ENCODE data around the gene MLLT3.

MLLT3 gene

DNA sequence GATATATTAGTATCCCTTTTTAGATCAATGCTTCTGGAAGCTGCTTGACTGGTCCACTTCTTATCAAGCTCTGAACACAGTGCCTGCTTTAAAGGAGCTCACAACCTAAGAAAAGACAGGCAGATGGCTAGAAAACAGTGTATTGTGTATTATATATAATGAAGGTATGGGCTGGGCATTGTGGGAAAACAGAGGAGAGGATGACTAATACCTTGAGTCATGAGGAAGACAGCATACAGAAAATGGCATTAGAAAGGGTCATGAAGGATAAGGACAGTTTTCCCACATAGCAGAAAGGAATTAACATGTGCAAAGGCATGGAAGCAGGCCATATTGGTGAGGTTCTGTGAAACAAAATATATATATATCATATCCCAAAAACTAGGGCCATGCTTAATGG lies 309.6 kb downstream of the MLLT3 start:
- Histone ChIP-seq H3K27me3 (ENCODE audit: insufficient read depth, poor library complexity, severe bottlenecking) (no peaks in the 10 kb centered on the region), H3K9me3 (ENCODE audit: severe bottlenecking) (no peaks in the 10 kb centered on the region), H3K4me1 (ENCODE audit: insufficient read depth, poor library complexity, severe bottlenecking) (peaks cover 15% of the 10 kb centered on the region), H3K4me3 (ENCODE audit: severe bottlenecking) (no peak overlapping the region), H3K36me3 (ENCODE audit: low read depth) (no peaks in the 10 kb centered on the region), H3K27ac (ENCODE audit: poor library complexity, severe bottlenecking) (peak overlapping the region; percentile 15)
- peak; percentile 70; the same call in 2 of the 3 replicates for ATAC-seq (ENCODE audit: low read depth)
- DNase-seq (ENCODE audit: low spot score): no peak
- TF ChIP-seq, protein P1, sequence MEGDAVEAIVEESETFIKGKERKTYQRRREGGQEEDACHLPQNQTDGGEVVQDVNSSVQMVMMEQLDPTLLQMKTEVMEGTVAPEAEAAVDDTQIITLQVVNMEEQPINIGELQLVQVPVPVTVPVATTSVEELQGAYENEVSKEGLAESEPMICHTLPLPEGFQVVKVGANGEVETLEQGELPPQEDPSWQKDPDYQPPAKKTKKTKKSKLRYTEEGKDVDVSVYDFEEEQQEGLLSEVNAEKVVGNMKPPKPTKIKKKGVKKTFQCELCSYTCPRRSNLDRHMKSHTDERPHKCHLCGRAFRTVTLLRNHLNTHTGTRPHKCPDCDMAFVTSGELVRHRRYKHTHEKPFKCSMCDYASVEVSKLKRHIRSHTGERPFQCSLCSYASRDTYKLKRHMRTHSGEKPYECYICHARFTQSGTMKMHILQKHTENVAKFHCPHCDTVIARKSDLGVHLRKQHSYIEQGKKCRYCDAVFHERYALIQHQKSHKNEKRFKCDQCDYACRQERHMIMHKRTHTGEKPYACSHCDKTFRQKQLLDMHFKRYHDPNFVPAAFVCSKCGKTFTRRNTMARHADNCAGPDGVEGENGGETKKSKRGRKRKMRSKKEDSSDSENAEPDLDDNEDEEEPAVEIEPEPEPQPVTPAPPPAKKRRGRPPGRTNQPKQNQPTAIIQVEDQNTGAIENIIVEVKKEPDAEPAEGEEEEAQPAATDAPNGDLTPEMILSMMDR (IDR thresholded peaks at IDR 0.05; ENCODE audit: poor library complexity, severe bottlenecking): no peak

DNA sequence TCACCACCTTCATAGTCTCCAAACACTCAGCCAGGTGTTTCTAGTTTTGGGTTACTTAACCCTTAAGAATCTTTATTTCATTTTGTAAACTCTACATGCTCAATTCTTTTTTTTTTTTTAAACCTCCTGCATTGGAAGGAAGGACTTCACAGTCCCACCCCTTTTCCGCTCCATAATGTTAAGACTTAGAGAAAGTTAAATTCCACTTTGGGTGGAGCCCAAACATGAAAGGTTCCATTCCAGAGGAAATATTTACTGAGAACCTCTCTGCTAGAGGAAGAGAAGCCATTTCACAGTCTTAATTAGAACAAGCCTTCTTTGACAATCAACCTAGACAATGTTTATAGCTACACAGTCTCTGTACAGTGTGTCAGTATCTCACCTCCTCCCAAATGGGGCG lies 312.3 kb downstream of the MLLT3 start:
- no peak overlapping the region for H3K4me3 ChIP-seq (ENCODE audit: severe bottlenecking)
- peaks cover 7% of the 10 kb centered on the region for H3K4me1 ChIP-seq (ENCODE audit: insufficient read depth, poor library complexity, severe bottlenecking)
- TF ChIP-seq, protein P1 (IDR thresholded peaks at IDR 0.05; ENCODE audit: poor library complexity, severe bottlenecking): no peak
- no peak for ATAC-seq (ENCODE audit: low read depth)
- H3K9me3 ChIP-seq (ENCODE audit: severe bottlenecking): no peaks in the 10 kb centered on the region
- H3K27me3 ChIP-seq (ENCODE audit: insufficient read depth, poor library complexity, severe bottlenecking): no peaks in the 10 kb centered on the region
- DNase-seq (ENCODE audit: low spot score): no peak
- H3K36me3 ChIP-seq (ENCODE audit: low read depth): no peaks in the 10 kb centered on the region
- H3K27ac ChIP-seq (ENCODE audit: poor library complexity, severe bottlenecking): no peak overlapping the region

DNA sequence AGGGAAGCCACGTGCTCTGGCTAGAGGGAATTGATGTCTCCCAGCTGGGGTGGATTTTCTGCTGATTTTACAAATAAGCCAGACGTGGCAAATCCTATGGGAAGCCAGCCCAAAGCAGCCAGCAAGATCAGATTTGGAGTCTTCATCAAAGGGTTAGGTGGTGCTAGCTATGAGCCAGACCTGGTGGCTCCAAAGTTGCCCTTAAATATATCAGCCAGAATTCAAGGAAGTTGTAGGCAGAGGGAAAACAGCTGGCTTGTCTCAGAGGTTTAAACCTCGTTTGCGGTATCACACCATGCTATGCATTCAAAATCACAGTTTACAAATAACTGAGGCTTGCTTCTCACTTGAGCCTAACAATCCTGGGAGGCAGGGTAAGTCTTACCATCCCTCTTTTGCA lies 313.2 kb downstream of the MLLT3 start:
- ATAC-seq (ENCODE audit: low read depth) (no peak), DNase-seq (ENCODE audit: low spot score) (no peak)
- no peaks in the 10 kb centered on the region for H3K9me3 ChIP-seq (ENCODE audit: severe bottlenecking)
- no peak overlapping the region for H3K4me3 ChIP-seq (ENCODE audit: severe bottlenecking)
- peaks cover 7% of the 10 kb centered on the region for H3K4me1 ChIP-seq (ENCODE audit: insufficient read depth, poor library complexity, severe bottlenecking)
- no peaks in the 10 kb centered on the region for H3K27me3 ChIP-seq (ENCODE audit: insufficient read depth, poor library complexity, severe bottlenecking)
- H3K27ac ChIP-seq (ENCODE audit: poor library complexity, severe bottlenecking): no peak overlapping the region
- H3K36me3 ChIP-seq (ENCODE audit: low read depth): no peaks in the 10 kb centered on the region
- TF ChIP-seq, protein P1 (IDR thresholded peaks at IDR 0.05; ENCODE audit: poor library complexity, severe bottlenecking): no peak

DNA sequence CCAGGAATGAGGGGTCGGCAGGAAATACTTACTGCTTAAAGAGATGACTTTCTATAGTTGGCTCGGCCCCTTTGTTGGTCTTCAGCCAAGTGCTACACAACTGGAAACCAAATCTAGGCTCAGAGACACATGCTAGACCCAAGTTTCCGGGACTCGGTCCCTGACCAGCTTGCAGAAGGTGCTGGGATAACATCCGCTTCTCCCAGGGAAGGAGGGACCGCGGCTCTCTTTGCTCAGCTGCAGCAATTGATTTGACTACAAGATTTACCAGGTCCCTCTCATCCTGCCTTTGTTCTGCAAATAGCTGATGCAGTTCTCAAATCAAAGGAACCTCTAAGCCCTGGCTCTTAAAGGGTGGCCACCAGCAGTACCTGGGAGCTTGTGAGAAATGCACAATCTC lies 314.7 kb downstream of the MLLT3 start:
- no peak overlapping the region for H3K27ac ChIP-seq (ENCODE audit: poor library complexity, severe bottlenecking)
- no peak overlapping the region for H3K4me3 ChIP-seq (ENCODE audit: severe bottlenecking)
- ATAC-seq (ENCODE audit: low read depth) (no peak), DNase-seq (ENCODE audit: low spot score) (no peak)
- TF ChIP-seq, protein P1 (IDR thresholded peaks at IDR 0.05; ENCODE audit: poor library complexity, severe bottlenecking): no peak
- H3K27me3 ChIP-seq (ENCODE audit: insufficient read depth, poor library complexity, severe bottlenecking): no peaks in the 10 kb centered on the region
- no peaks in the 10 kb centered on the region for H3K36me3 ChIP-seq (ENCODE audit: low read depth)
- no peaks in the 10 kb centered on the region for H3K9me3 ChIP-seq (ENCODE audit: severe bottlenecking)
- H3K4me1 ChIP-seq (ENCODE audit: insufficient read depth, poor library complexity, severe bottlenecking): peaks cover 1% of the 10 kb centered on the region

DNA sequence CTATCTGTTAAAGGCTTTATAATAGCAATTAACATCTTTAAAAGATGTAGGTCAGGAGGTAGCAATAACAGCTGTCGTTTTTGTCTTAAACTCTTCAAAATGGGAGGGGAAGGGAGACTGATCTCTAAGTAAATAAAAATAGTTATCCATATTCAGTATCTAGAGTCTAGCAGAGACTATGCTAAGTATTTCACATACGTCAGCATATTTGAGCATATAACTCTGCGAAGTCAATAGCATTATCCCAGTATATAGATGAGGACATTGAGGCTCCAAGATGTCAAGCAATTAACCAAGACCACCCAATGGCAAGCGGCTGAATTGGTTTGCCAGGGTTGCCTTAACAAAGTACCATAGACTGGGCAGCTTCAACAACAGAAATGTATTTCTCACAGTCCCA lies 316.8 kb downstream of the MLLT3 start:
- no peaks in the 10 kb centered on the region for H3K27me3 ChIP-seq (ENCODE audit: insufficient read depth, poor library complexity, severe bottlenecking)
- no peaks in the 10 kb centered on the region for H3K9me3 ChIP-seq (ENCODE audit: severe bottlenecking)
- no peaks in the 10 kb centered on the region for H3K4me1 ChIP-seq (ENCODE audit: insufficient read depth, poor library complexity, severe bottlenecking)
- DNase-seq (ENCODE audit: low spot score): no peak
- TF ChIP-seq, protein P1 (IDR thresholded peaks at IDR 0.05; ENCODE audit: poor library complexity, severe bottlenecking): no peak
- ATAC-seq (ENCODE audit: low read depth): no peak
- H3K36me3 ChIP-seq (ENCODE audit: low read depth): no peaks in the 10 kb centered on the region
- H3K27ac ChIP-seq (ENCODE audit: poor library complexity, severe bottlenecking): no peak overlapping the region
- no peak overlapping the region for H3K4me3 ChIP-seq (ENCODE audit: severe bottlenecking)

Measured in RWPE2 (cell line).